Measurements from ENCODE around the gene TMEM145. TPM values are rescaled to one million over a fixed set of nuclear protein-coding genes. Genes with fewer than 3 reads are reported as not detected.
"Not testable (repeated sequence)": the region's sequence is repeated elsewhere in the genome, so short reads cannot be mapped to it uniquely, and the experiment has no call there.

TMEM145 gene
- polyA plus RNA-seq, 3 donors: not detected

DNA sequence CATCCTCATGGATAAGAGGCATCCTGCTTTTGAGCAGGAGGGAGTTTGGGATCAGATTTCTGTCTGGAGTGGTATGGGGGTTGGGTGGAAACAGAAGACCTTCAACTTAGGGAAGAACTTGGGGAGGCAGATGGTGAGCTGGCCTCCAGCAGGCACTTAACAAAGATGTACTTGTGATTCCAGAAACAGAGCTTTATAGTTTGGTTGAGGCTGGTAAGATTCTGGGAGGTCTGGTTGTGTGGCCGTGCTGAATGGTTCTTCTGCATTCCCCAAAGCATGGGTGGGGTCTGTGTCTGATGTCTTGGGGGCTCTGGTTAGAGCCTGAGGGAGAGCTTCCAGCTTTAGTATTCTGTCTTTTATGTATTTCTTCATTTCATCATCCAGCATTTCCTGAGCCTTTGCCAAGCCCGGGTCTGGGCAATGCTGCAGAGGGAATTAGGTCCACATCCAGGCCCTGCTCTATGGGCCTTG, 17.2 kb downstream of the TMEM145 start:
- Histone ChIP-seq H3K9me3 (replicated peaks in 1 of 2; ENCODE audit: control insufficient read depth in 1 of 2, insufficient read depth in 1 of 2, low read length in 2 of 2) (no peaks in the 10 kb centered on the region), H3K27me3 (ENCODE audit: control insufficient read depth in 2 of 2, insufficient read depth in 2 of 2, low read length in 2 of 2) (no peaks in the 10 kb centered on the region), H3K27ac (ENCODE audit: low read depth in 1 of 2, low read length in 2 of 2) (no peak overlapping the region), H3K9ac (ENCODE audit: insufficient read depth, low read length, poor library complexity, severe bottlenecking) (no peak overlapping the region), H3K36me3 (replicated peaks in 1 of 2; ENCODE audit: control insufficient read depth in 1 of 2, insufficient read depth in 2 of 2, low read length in 2 of 2) (no peaks in the 10 kb centered on the region), H2AFZ (ENCODE audit: insufficient read depth, low read depth, low read length, poor library complexity, severe bottlenecking) (no peak overlapping the region), H4K20me1 (ENCODE audit: insufficient read depth, low read length) (no peaks in the 10 kb centered on the region), H3K4me1 (ENCODE audit: control insufficient read depth in 1 of 2, insufficient read depth in 2 of 2, low read length in 2 of 2) (peaks cover 8 to 12% of the 10 kb centered on the region in 2 donors), H3K4me3 (replicated peaks in 1 of 3; ENCODE audit: low read depth in 2 of 3, low read length in 3 of 3) (no peak overlapping the region), H3K4me2 (replicated peaks; ENCODE audit: extremely low read depth, low read length, poor library complexity, severe bottlenecking) (no peak overlapping the region), H3K79me2 (ENCODE audit: insufficient read depth, low read length) (peaks cover 9% of the 10 kb centered on the region)
- intact Hi-C loops (cut with micrococcal nuclease): no loop called here
- Mint-ChIP-seq H3K4me1 (peaks cover 23% of the 10 kb centered on the region), H3K27me3 (ENCODE audit: low read depth in 3 of 3) (peaks cover 0 to 1% (median under 1%) of the 10 kb centered on the region in 3 donors), H3K4me3 (no peak overlapping the region), H3K9me3 (no peaks in the 10 kb centered on the region), H3K36me3 (no peaks in the 10 kb centered on the region), H3K27ac (peak overlapping the region in 1 of 7 donors; percentile 60)
- no peak for TF ChIP-seq CTCF (IDR thresholded peaks at IDR 0.05)
- 50% methylated on average over 2 of the region's 2 CpGs for WGBS (ENCODE audit: insufficient coverage)
- no peak for DNase-seq

DNA sequence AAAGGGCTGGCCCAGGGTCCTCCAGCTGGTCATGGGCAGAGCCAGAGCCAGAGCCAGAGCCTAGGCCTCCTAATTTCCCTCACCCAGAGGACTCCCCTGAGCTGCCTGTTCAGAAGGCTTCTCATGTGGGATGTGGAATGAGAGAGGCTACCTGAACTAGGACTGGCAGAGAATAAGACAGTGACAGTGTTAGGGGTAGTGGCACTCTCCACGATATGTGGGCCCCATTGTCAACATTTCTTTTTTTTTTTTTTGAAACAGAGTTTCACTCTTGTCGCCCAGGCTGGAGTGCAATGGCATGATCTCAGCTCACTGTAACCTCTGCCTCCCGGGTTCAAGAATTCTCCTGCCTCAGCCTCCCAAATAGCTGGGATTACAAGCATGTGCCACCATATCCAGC, 18.2 kb downstream of the TMEM145 start:
- not testable (repeated sequence) for H3K27me3 Mint-ChIP-seq (ENCODE audit: low read depth in 3 of 3)
- no CpG with 5 or more reads among the region's 3 CpGs for WGBS (ENCODE audit: insufficient coverage)

More for the DNA sequence above, 18.2 kb downstream of the TMEM145 start:
- H3K27ac Mint-ChIP-seq; intact Hi-C loops (cut with micrococcal nuclease); H3K4me2 ChIP-seq (replicated peaks; ENCODE audit: extremely low read depth, low read length, poor library complexity, severe bottlenecking); H3K27me3 ChIP-seq (ENCODE audit: control insufficient read depth in 2 of 2, insufficient read depth in 2 of 2, low read length in 2 of 2); H4K20me1 ChIP-seq (ENCODE audit: insufficient read depth, low read length); H3K4me1 ChIP-seq (ENCODE audit: control insufficient read depth in 1 of 2, insufficient read depth in 2 of 2, low read length in 2 of 2); H2AFZ ChIP-seq (ENCODE audit: insufficient read depth, low read depth, low read length, poor library complexity, severe bottlenecking); H3K9me3 Mint-ChIP-seq; H3K27ac ChIP-seq (ENCODE audit: low read depth in 1 of 2, low read length in 2 of 2); H3K36me3 ChIP-seq (replicated peaks in 1 of 2; ENCODE audit: control insufficient read depth in 1 of 2, insufficient read depth in 2 of 2, low read length in 2 of 2); DNase-seq; H3K79me2 ChIP-seq (ENCODE audit: insufficient read depth, low read length); H3K4me3 Mint-ChIP-seq; H3K9me3 ChIP-seq (replicated peaks in 1 of 2; ENCODE audit: control insufficient read depth in 1 of 2, insufficient read depth in 1 of 2, low read length in 2 of 2); H3K9ac ChIP-seq (ENCODE audit: insufficient read depth, low read length, poor library complexity, severe bottlenecking); H3K36me3 Mint-ChIP-seq; H3K4me3 ChIP-seq (replicated peaks in 1 of 3; ENCODE audit: low read depth in 2 of 3, low read length in 3 of 3): not testable (repeated sequence)
- peaks cover 18% of the 10 kb centered on the region for H3K4me1 Mint-ChIP-seq
